Liver (tissue), 3 donors: ENCODE results near the gene HUS1B.

Experiments used
- CTCF ChIP-seq: fragments of 150-350 bp; IDR thresholded peaks from 2 replicates; pipeline ENCODE4 v1.5.1; 2017; ENCODE audit warnings: improper control_type of control experiment, low read depth, low read length; ENCODE audit not compliant: missing input control
- GABPA ChIP-seq, 2 donors: IDR thresholded peaks in 1 of 2; conservative IDR thresholded peaks in 1 of 2; 2 replicates each; pipeline ENCODE4 v1.6.1; 2016; ENCODE audit warnings: antibody characterized with exemption in 2 of 2, mild to moderate bottlenecking in 1 of 2, moderate library complexity in 1 of 2
- JUND ChIP-seq, 2 donors: IDR thresholded peaks; 2 replicates each; pipeline ENCODE4 v1.6.1; 2016; ENCODE audit warnings: antibody characterized with exemption in 2 of 2
- RXRA ChIP-seq, 2 donors: IDR thresholded peaks; 2 replicates each; pipeline ENCODE4 v1.6.1; 2017 to 2018; ENCODE audit warnings: antibody characterized with exemption in 2 of 2, mild to moderate bottlenecking in 1 of 2
- SP1 ChIP-seq: IDR thresholded peaks from 2 replicates; pipeline ENCODE4 v1.6.1; 2018; ENCODE audit warnings: antibody characterized with exemption, mild to moderate bottlenecking
- TAF1 ChIP-seq: conservative IDR thresholded peaks from 2 replicates; pipeline ENCODE4 v1.6.1; 2016; ENCODE audit warnings: antibody characterized with exemption, mild to moderate bottlenecking
- YY1 ChIP-seq: IDR thresholded peaks from 2 replicates; pipeline ENCODE4 v1.6.1; 2016; ENCODE audit warnings: antibody characterized with exemption, mild to moderate bottlenecking
- TF ChIP-seq, protein P1 (sequence below): IDR thresholded peaks from 2 replicates; pipeline ENCODE4 v1.6.1; 2016; ENCODE audit warnings: antibody characterized with exemption, mild to moderate bottlenecking
- donor health status: healthy.
- donor health status: healthy.

DNA sequence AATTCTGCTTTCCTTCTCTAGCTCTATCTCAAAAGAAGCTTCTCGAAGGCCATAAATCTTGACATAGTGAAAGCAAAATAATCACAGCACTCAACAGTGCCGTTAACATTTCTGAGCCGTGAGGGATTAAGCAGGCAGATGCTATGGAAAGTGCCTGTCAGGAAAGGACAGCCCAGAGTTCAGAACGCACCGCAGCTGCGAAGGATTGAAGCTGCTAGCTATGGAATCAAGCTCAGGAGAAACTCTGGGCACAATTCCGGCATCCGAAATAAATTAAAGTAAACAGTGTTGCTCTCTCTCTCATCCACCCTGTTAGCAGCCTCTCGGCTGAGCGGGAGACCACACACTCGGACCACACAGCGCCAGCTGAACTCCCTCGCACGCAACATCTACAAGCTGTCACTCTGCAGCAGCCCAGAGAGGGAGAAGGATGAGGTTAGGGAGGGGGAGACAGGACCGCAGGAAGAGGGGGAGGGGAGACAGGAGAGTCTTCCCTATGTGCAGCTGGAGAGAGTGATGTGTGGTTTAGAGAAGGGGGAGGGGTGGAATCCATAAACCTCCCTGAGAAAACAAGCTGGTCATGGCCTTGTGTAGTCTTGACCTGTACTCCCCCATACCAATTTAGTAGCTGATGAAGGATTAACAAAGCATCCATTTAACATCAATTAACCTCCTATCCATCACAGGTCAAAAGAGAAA, 27.0 kb upstream of the HUS1B start:
- TF ChIP-seq YY1 = no peak
- TF ChIP-seq CTCF = no peak
- no peak for TF ChIP-seq TAF1
- TF ChIP-seq, protein P1, sequence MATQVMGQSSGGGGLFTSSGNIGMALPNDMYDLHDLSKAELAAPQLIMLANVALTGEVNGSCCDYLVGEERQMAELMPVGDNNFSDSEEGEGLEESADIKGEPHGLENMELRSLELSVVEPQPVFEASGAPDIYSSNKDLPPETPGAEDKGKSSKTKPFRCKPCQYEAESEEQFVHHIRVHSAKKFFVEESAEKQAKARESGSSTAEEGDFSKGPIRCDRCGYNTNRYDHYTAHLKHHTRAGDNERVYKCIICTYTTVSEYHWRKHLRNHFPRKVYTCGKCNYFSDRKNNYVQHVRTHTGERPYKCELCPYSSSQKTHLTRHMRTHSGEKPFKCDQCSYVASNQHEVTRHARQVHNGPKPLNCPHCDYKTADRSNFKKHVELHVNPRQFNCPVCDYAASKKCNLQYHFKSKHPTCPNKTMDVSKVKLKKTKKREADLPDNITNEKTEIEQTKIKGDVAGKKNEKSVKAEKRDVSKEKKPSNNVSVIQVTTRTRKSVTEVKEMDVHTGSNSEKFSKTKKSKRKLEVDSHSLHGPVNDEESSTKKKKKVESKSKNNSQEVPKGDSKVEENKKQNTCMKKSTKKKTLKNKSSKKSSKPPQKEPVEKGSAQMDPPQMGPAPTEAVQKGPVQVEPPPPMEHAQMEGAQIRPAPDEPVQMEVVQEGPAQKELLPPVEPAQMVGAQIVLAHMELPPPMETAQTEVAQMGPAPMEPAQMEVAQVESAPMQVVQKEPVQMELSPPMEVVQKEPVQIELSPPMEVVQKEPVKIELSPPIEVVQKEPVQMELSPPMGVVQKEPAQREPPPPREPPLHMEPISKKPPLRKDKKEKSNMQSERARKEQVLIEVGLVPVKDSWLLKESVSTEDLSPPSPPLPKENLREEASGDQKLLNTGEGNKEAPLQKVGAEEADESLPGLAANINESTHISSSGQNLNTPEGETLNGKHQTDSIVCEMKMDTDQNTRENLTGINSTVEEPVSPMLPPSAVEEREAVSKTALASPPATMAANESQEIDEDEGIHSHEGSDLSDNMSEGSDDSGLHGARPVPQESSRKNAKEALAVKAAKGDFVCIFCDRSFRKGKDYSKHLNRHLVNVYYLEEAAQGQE = no peak
- no peak for TF ChIP-seq JUND (IDR thresholded peaks at IDR 0.05)
- no peak for TF ChIP-seq SP1
- TF ChIP-seq GABPA (IDR thresholded peaks at IDR 0.05 in 1 of 2, conservative IDR thresholded peaks at IDR 0.05 in 1 of 2) = no peak
- no peak for TF ChIP-seq RXRA (IDR thresholded peaks at IDR 0.05)
